GM12878 (cell line): ENCODE results near the gene AP4E1. TPM values are rescaled to one million over a fixed set of nuclear protein-coding genes. Genes with fewer than 3 reads are reported as not detected.

ENCODE experiments used
- ATAC-seq: fragments of 200-7000 bp; cut with Tn5 transposase; 3 replicates; pipeline ENCODE4 v1.9.1; 2020; ENCODE audit warnings: mild to moderate bottlenecking, moderate library complexity
- BruUV-seq: library from RNA; stranded (reverse); fragments of 400-500 nt; replicated peaks from 2 replicates; lab custom pipeline; 2021; lab: Mats Ljungman, UMichigan
- CTCF ChIA-PET: fragments of 300-600 bp; sonication (Branson Sonifier 250); formaldehyde crosslinking; extraction: SDS; loops from one replicate; lab custom pipeline; 2021; ENCODE audit warnings: inconsistent platforms; lab: Yijun Ruan, JAX
- POLR2A ChIA-PET: fragments of 350-600 bp; formaldehyde crosslinking; extraction: SDS; loops from one replicate; lab custom pipeline; 2021; ENCODE audit warnings: inconsistent platforms; lab: Charles Lee
- RAD21 ChIA-PET: fragments of 300-600 bp; sonication (Branson Sonifier 250); formaldehyde crosslinking; loops from one replicate; lab custom pipeline; 2023; ENCODE audit warnings: antibody characterized with exemption; ENCODE audit not compliant: unreplicated experiment; lab: Charles Lee
- SMC1A ChIA-PET: fragments of 300-600 bp; sonication (Branson Sonifier 250); formaldehyde crosslinking; loops from one replicate; lab custom pipeline; 2023; ENCODE audit not compliant: unreplicated experiment, uncharacterized antibody; lab: Charles Lee
- DNase-seq: peaks from one replicate; pipeline ENCODE4 v3.0.0-alpha.2; 2011; ENCODE audit warnings: low read depth, low spot score
- FAIRE-seq: peaks from 3 replicates; lab custom pipeline; 2011; peaks lifted over from hg19 to GRCh38; lab: Jason Lieb, UNC
- H2AFZ ChIP-seq: 2 replicates; pipeline ENCODE4 v1.6.0; 2011; ENCODE audit warnings: low read depth, low read length, control low read depth; ENCODE audit not compliant: control insufficient read depth
- H3K27ac ChIP-seq: 2 replicates; pipeline ENCODE4 v1.5.1; 2011; ENCODE audit warnings: control low read depth; ENCODE audit not compliant: control insufficient read depth, insufficient read depth
- H3K27me3 ChIP-seq, 2 experiments: replicated peaks in 1 of 2; 2 replicates each; pipeline versions ENCODE4 v1.6.0 to v1.6.1; 2011; ENCODE audit warnings: low read length in 1 of 2; ENCODE audit not compliant: control insufficient read depth in 2 of 2, insufficient read depth in 2 of 2
- H3K36me3 ChIP-seq, 2 experiments: 2 replicates each; pipeline ENCODE4 v1.5.1; 2011; ENCODE audit warnings: low read length in 1 of 2; ENCODE audit not compliant: control insufficient read depth in 2 of 2, insufficient read depth in 2 of 2
- H3K4me1 ChIP-seq: 2 replicates; pipeline ENCODE4 v1.6.1; 2011; ENCODE audit warnings: mild to moderate bottlenecking, low read length, moderate library complexity, mixed read lengths; ENCODE audit not compliant: control insufficient read depth, insufficient read depth
- H3K4me2 ChIP-seq: 2 replicates; pipeline ENCODE4 v1.6.0; 2011; ENCODE audit warnings: control low read depth; ENCODE audit not compliant: control insufficient read depth, insufficient read depth
- H3K4me3 ChIP-seq: fragments of 200-600 bp; sonication (generic); 2 replicates; pipeline ENCODE4 v1.5.1; 2016
- H3K79me2 ChIP-seq: 2 replicates; pipeline ENCODE4 v1.6.0; 2011; ENCODE audit warnings: low read length; ENCODE audit not compliant: control insufficient read depth, insufficient read depth
- H3K9ac ChIP-seq: 2 replicates; pipeline ENCODE4 v1.8.0; 2011; ENCODE audit warnings: low read length, control low read depth, mixed read lengths; ENCODE audit not compliant: control insufficient read depth, insufficient read depth
- H3K9me3 ChIP-seq: replicated peaks from 3 replicates; pipeline ENCODE4 v1.5.1; 2011; ENCODE audit warnings: mild to moderate bottlenecking, low read length; ENCODE audit not compliant: control insufficient read depth, insufficient read depth
- H4K20me1 ChIP-seq: 2 replicates; pipeline ENCODE4 v1.6.0; 2011; ENCODE audit not compliant: control insufficient read depth, insufficient read depth
- CBX5 ChIP-seq: sonication (generic); IDR thresholded peaks from 2 replicates; pipeline ENCODE4 v1.6.1; 2016; ENCODE audit warnings: low read depth, moderate library complexity, mild to moderate bottlenecking, inconsistent platforms
- CREB1 ChIP-seq: IDR thresholded peaks from 2 replicates; pipeline ENCODE4 v1.6.1; 2012; ENCODE audit warnings: low read depth, mild to moderate bottlenecking, inconsistent platforms
- NBN ChIP-seq: fragments of 450-650 bp; IDR thresholded peaks from 2 replicates; pipeline ENCODE4 v1.6.1; 2016
- NR2C2 ChIP-seq: IDR thresholded peaks from 2 replicates; pipeline ENCODE4 v1.6.1; 2011; ENCODE audit warnings: borderline replicate concordance, low read depth; ENCODE audit not compliant: control insufficient read depth, insufficient read length
- POLR2A ChIP-seq: IDR thresholded peaks from 2 replicates; pipeline ENCODE4 v1.6.1; 2011; ENCODE audit warnings: low read depth, mild to moderate bottlenecking, low read length
- RELA ChIP-seq: fragments of 450-650 bp; IDR thresholded peaks from 2 replicates; pipeline ENCODE4 v1.8.0; 2014; ENCODE audit warnings: borderline replicate concordance; ENCODE audit not compliant: partially characterized antibody
- in situ Hi-C: fragments of 300-500 bp; cut with MboI; formaldehyde crosslinking; loops from 9 replicates; pipeline ENCODE4 v1.14.3; 2018; ENCODE audit warnings: mixed read lengths
- intact Hi-C: fragments of 100-400 bp; cut with micrococcal nuclease; formaldehyde crosslinking; loops from one replicate; pipeline ENCODE4 v1.14.2; 2022; ENCODE audit not compliant: unreplicated experiment
- polyA plus RNA-seq, 11 experiments: library from polyadenylated mRNA; depleted of rRNA in 4 of 11; unstranded in 6 of 11; stranded (reverse) in 5 of 11; fragments of >200 nt; fragmentation: Nextera tagmentation in 4 of 11; fragmentation: Illumina TruSeq in 1 of 11; extraction: Ambion mirVana in 4 of 11; extraction: Trizol in 1 of 11; gene quantifications; 1 replicate in 1 of 11; 2 replicates in 10 of 11; pipeline versions ENCODE4 v1.2.1 to v1.2.3, GENCODE V29; 2011 to 2016; ENCODE audit warnings: inconsistent platforms in 2 of 11, missing spikeins in 2 of 11, low read depth in 1 of 11
- total RNA-seq, 4 experiments: library from RNA; depleted of rRNA in 3 of 4; stranded (reverse); fragments of >200 nt in 3 of 4; fragmentation: Illumina TruSeq in 1 of 4; extraction: Trizol in 1 of 4; gene quantifications; 2 replicates each; pipeline versions ENCODE4 v1.2.1 to v1.2.3, GENCODE V29; 2013 to 2021
- TF ChIP-seq, protein P1 (sequence below): fragments of 450-650 bp; IDR thresholded peaks from 2 replicates; pipeline ENCODE4 v1.6.1; 2016; ENCODE audit warnings: mild to moderate bottlenecking, moderate library complexity, borderline replicate concordance
- TF ChIP-seq, protein P2 (sequence below): fragments of 450-650 bp; IDR thresholded peaks from 2 replicates; pipeline ENCODE4 v1.6.1; 2017; ENCODE audit warnings: mild to moderate bottlenecking, low read depth, inconsistent platforms; ENCODE audit not compliant: poor library complexity, severe bottlenecking
- TF ChIP-seq, protein P3 (sequence below): fragments of 150-350 bp; IDR thresholded peaks from 2 replicates; pipeline ENCODE4 v1.6.1; 2014; ENCODE audit warnings: mild to moderate bottlenecking, low read depth, low read length

Gene AP4E1
- total and polyA plus RNA-seq, 10 of the 15 experiments (the other 5 are each of a cell fraction or from before 2014, with no cell fraction given): 1.2 to 11.4 (median 6.7) TPM

DNA sequence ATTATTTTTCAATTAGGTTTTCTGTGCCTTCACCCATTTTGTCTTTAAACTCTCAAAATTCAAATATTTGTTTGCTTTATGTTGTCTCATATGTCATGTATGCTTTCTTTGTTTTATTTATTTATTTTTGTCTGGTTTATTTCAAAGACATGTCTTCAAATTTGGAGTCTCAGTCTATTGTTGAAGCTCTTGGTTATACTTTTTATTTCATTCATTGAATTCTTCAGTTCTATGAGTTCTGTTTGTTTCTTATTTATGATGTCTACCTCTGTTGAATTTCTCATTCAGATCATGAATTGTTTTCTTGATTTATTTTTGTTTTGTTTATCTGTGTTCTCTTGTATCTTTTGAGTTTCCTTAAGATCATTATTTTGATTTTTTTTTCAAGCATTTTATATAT lies 55.6 kb downstream of the AP4E1 start:
- ChIA-PET SMC1A (no interaction called here), RAD21 (no interaction called here), POLR2A (no interaction called here), CTCF (interaction anchor here (0.5 kb wide), 1 partner anchor 13 kb away, joined by 3 read pairs; no protein-coding TSS in a partner anchor)
- Histone ChIP-seq H3K27me3 (no peaks in the 10 kb centered on the region), H3K4me2 (no peak overlapping the region), H3K36me3 (no peaks in the 10 kb centered on the region; a peak in 1 of 4 replicates), H3K4me1 (no peaks in the 10 kb centered on the region), H2AFZ (no peak overlapping the region), H3K4me3 (no peak overlapping the region), H3K27ac (no peak overlapping the region), H3K79me2 (no peaks in the 10 kb centered on the region), H3K9me3 (peaks cover 13% of the 10 kb centered on the region; the same call in 2 of the 3 replicates), H3K9ac (no peak overlapping the region), H4K20me1 (no peaks in the 10 kb centered on the region)
- FAIRE-seq: no peak
- in situ Hi-C loops: no loop called here
- intact Hi-C loops: no loop called here
- no peak for DNase-seq
- TF ChIP-seq, protein P1, sequence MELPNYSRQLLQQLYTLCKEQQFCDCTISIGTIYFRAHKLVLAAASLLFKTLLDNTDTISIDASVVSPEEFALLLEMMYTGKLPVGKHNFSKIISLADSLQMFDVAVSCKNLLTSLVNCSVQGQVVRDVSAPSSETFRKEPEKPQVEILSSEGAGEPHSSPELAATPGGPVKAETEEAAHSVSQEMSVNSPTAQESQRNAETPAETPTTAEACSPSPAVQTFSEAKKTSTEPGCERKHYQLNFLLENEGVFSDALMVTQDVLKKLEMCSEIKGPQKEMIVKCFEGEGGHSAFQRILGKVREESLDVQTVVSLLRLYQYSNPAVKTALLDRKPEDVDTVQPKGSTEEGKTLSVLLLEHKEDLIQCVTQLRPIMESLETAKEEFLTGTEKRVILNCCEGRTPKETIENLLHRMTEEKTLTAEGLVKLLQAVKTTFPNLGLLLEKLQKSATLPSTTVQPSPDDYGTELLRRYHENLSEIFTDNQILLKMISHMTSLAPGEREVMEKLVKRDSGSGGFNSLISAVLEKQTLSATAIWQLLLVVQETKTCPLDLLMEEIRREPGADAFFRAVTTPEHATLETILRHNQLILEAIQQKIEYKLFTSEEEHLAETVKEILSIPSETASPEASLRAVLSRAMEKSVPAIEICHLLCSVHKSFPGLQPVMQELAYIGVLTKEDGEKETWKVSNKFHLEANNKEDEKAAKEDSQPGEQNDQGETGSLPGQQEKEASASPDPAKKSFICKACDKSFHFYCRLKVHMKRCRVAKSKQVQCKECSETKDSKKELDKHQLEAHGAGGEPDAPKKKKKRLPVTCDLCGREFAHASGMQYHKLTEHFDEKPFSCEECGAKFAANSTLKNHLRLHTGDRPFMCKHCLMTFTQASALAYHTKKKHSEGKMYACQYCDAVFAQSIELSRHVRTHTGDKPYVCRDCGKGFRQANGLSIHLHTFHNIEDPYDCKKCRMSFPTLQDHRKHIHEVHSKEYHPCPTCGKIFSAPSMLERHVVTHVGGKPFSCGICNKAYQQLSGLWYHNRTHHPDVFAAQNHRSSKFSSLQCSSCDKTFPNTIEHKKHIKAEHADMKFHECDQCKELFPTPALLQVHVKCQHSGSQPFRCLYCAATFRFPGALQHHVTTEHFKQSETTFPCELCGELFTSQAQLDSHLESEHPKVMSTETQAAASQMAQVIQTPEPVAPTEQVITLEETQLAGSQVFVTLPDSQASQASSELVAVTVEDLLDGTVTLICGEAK: no peak
- TF ChIP-seq CREB1 (no peak), CBX5 (peak; percentile 70; the same call in 1 of the 2 replicates), NBN (0 out of 2 replicates have a peak, but pooled peaks have one; percentile 30), POLR2A (no peak), NR2C2 (no peak), RELA (no peak)
- TF ChIP-seq, protein P2, sequence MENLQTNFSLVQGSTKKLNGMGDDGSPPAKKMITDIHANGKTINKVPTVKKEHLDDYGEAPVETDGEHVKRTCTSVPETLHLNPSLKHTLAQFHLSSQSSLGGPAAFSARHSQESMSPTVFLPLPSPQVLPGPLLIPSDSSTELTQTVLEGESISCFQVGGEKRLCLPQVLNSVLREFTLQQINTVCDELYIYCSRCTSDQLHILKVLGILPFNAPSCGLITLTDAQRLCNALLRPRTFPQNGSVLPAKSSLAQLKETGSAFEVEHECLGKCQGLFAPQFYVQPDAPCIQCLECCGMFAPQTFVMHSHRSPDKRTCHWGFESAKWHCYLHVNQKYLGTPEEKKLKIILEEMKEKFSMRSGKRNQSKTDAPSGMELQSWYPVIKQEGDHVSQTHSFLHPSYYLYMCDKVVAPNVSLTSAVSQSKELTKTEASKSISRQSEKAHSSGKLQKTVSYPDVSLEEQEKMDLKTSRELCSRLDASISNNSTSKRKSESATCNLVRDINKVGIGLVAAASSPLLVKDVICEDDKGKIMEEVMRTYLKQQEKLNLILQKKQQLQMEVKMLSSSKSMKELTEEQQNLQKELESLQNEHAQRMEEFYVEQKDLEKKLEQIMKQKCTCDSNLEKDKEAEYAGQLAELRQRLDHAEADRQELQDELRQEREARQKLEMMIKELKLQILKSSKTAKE: no peak
- TF ChIP-seq, protein P3, sequence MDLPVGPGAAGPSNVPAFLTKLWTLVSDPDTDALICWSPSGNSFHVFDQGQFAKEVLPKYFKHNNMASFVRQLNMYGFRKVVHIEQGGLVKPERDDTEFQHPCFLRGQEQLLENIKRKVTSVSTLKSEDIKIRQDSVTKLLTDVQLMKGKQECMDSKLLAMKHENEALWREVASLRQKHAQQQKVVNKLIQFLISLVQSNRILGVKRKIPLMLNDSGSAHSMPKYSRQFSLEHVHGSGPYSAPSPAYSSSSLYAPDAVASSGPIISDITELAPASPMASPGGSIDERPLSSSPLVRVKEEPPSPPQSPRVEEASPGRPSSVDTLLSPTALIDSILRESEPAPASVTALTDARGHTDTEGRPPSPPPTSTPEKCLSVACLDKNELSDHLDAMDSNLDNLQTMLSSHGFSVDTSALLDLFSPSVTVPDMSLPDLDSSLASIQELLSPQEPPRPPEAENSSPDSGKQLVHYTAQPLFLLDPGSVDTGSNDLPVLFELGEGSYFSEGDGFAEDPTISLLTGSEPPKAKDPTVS: no peak
- no TSS peak for BruUV-seq
- ATAC-seq: no peak
